MCF 10A (cell line): ENCODE results near the gene PTX4. TPM values are rescaled to one million over a fixed set of nuclear protein-coding genes. Genes with fewer than 3 reads are reported as not detected.

Experiments used
- BruUV-seq: library from RNA; stranded (reverse); fragments of 400-500 nt; replicated peaks from 2 replicates; lab custom pipeline; 2021; lab: Mats Ljungman, UMichigan
- CTCF ChIA-PET: fragments of 300-600 bp; sonication (Branson Sonifier 250); formaldehyde crosslinking; extraction: SDS; loops from one replicate; lab custom pipeline; 2021; ENCODE audit warnings: antibody characterized with exemption, inconsistent platforms; lab: Yijun Ruan, JAX
- POLR2A ChIA-PET: fragments of 300-600, 350-650 bp; sonication (Branson Sonifier 250); formaldehyde crosslinking; extraction: SDS; loops from one replicate; lab custom pipeline; 2020; ENCODE audit warnings: antibody characterized with exemption, inconsistent platforms; lab: Yijun Ruan, JAX
- DNase-seq: peaks from one replicate; pipeline ENCODE4 v3.0.0-alpha.2; 2018; ENCODE audit not compliant: unreplicated experiment
- H3K27ac Mint-ChIP-seq: one replicate; pipeline ENCODE4 v1.8.0; 2022; ENCODE audit warnings: mild to moderate bottlenecking, low read depth, mixed read lengths; ENCODE audit not compliant: unreplicated experiment
- H3K27me3 Mint-ChIP-seq: one replicate; pipeline ENCODE4 v1.8.0; 2022; ENCODE audit warnings: mixed read lengths; ENCODE audit not compliant: insufficient read depth, unreplicated experiment
- H3K36me3 Mint-ChIP-seq: one replicate; pipeline ENCODE4 v1.8.0; 2022; ENCODE audit warnings: mild to moderate bottlenecking, moderate library complexity, mixed read lengths; ENCODE audit not compliant: insufficient read depth, unreplicated experiment
- H3K4me1 Mint-ChIP-seq: one replicate; pipeline ENCODE4 v1.8.0; 2022; ENCODE audit warnings: mixed read lengths; ENCODE audit not compliant: insufficient read depth, unreplicated experiment
- H3K4me3 Mint-ChIP-seq: one replicate; pipeline ENCODE4 v1.8.0; 2022; ENCODE audit warnings: mild to moderate bottlenecking, moderate library complexity, mixed read lengths; ENCODE audit not compliant: unreplicated experiment
- H3K9me3 Mint-ChIP-seq: one replicate; pipeline ENCODE4 v1.8.0; 2022; ENCODE audit warnings: mixed read lengths; ENCODE audit not compliant: unreplicated experiment
- CTCF ChIP-seq: fragments of 200-600 bp; IDR thresholded peaks from one replicate; pipeline ENCODE4 v1.8.0; 2022; ENCODE audit warnings: antibody characterized with exemption, mild to moderate bottlenecking; ENCODE audit not compliant: unreplicated experiment
- intact Hi-C: fragments of 100-400 bp; cut with micrococcal nuclease; formaldehyde crosslinking; loops from 2 replicates; pipeline ENCODE4 v1.14.1; 2022
- total RNA-seq: library from RNA; stranded (reverse); gene quantifications from 2 replicates; pipeline ENCODE4 v1.2.3, GENCODE V29; 2022

Gene PTX4
- total RNA-seq, 1 experiment from 2014 or later: not detected

GRCh38 chr16:1499756-1500464 is 11.2 kb upstream of the PTX4 start:
- Mint-ChIP-seq H3K4me1 (no peaks in the 10 kb centered on the region), H3K36me3 (peaks cover 7% of the 10 kb centered on the region), H3K4me3 (no peak overlapping the region), H3K27ac (no peak overlapping the region), H3K27me3 (no peaks in the 10 kb centered on the region), H3K9me3 (no peaks in the 10 kb centered on the region)
- DNase-seq: no peak
- CTCF ChIA-PET: no interaction called here
- POLR2A ChIA-PET: no interaction called here
- no peak for TF ChIP-seq CTCF
- intact Hi-C loops: no loop called here
- no TSS peak for BruUV-seq

- Mint-ChIP-seq H3K27me3 (no peaks in the 10 kb centered on the region), H3K36me3 (peaks cover 7% of the 10 kb centered on the region), H3K27ac (no peak overlapping the region), H3K4me1 (no peaks in the 10 kb centered on the region), H3K4me3 (no peak overlapping the region), H3K9me3 (no peaks in the 10 kb centered on the region)
- no peak for TF ChIP-seq CTCF
- no peak for DNase-seq
- BruUV-seq: no TSS peak
- intact Hi-C loops: no loop called here
- CTCF ChIA-PET: interaction anchor here (0.8 kb wide), 1 partner anchor 170 kb away, joined by 3 read pairs; no protein-coding TSS in a partner anchor
- POLR2A ChIA-PET: no interaction called here
These were observed 10.3 kb upstream of the PTX4 start for GRCh38 chr16:1498899-1499676.

- ChIA-PET CTCF (no interaction called here), POLR2A (no interaction called here)
- no peak overlapping the region for H3K4me3 Mint-ChIP-seq
- DNase-seq: no peak
- no peak overlapping the region for H3K27ac Mint-ChIP-seq
- no peak for TF ChIP-seq CTCF
- peaks cover 7% of the 10 kb centered on the region for H3K36me3 Mint-ChIP-seq
- H3K4me1 Mint-ChIP-seq: no peaks in the 10 kb centered on the region
- intact Hi-C loops: no loop called here
- no peaks in the 10 kb centered on the region for H3K27me3 Mint-ChIP-seq
- BruUV-seq: no TSS peak
- H3K9me3 Mint-ChIP-seq: no peaks in the 10 kb centered on the region
These were observed 8.4 kb upstream of the PTX4 start for GRCh38 chr16:1497014-1497598.

- Mint-ChIP-seq H3K36me3 (peaks cover 7% of the 10 kb centered on the region), H3K4me3 (no peak overlapping the region), H3K27ac (no peak overlapping the region), H3K9me3 (no peaks in the 10 kb centered on the region), H3K4me1 (no peaks in the 10 kb centered on the region), H3K27me3 (no peaks in the 10 kb centered on the region)
- no peak for DNase-seq
- CTCF ChIA-PET: interaction anchor here (0.7 kb wide), 1 partner anchor 153 kb away, joined by 3 read pairs; no protein-coding TSS in a partner anchor
- TF ChIP-seq CTCF: no peak
- no TSS peak for BruUV-seq
- POLR2A ChIA-PET: interaction anchor here (0.6 kb wide), 1 partner anchor 158 kb away, joined by 3 read pairs; no protein-coding TSS in a partner anchor
- intact Hi-C loops: no loop called here
These were observed 7.7 kb upstream of the PTX4 start for GRCh38 chr16:1496464-1496863.
